NCI-H524 (cell line): ENCODE results near the gene AQP9.

ENCODE experiments used
- DNase-seq, 2 experiments: peaks; one replicate each; lab custom pipeline; 2025; lab: John Stamatoyannopoulos, UW

Gene AQP9

GRCh38 chr15:58138106-58138505, at the start of gene AQP9:
TSS of gene AQP9 (plus strand) at chr15:58138381. CDS start at chr15:58138566, 185 bp downstream.
- DNase-seq = no peak

GRCh38 chr15:58095415-58095814, 42.8 kb upstream of the AQP9 start:
- DNase-seq = no peak

- no peak for DNase-seq
Measured at GRCh38 chr15:58096529-58097084, 41.6 kb upstream of the AQP9 start.

GRCh38 chr15:58103482-58103881, 34.7 kb upstream of the AQP9 start:
- DNase-seq = no peak

- DNase-seq = no peak
Measured at GRCh38 chr15:58108117-58108516, 30.1 kb upstream of the AQP9 start.

- no peak for DNase-seq
Measured at GRCh38 chr15:58109419-58109818, 28.8 kb upstream of the AQP9 start.

- DNase-seq = no peak
Measured at GRCh38 chr15:58110999-58111717, 27.0 kb upstream of the AQP9 start.

- DNase-seq = no peak
Measured at GRCh38 chr15:58111718-58112104, 26.5 kb upstream of the AQP9 start.

GRCh38 chr15:58113358-58113757, 24.8 kb upstream of the AQP9 start:
- DNase-seq = peak; percentile 73 to 74

- DNase-seq = no peak
Measured at GRCh38 chr15:58114388-58114787, 23.8 kb upstream of the AQP9 start.

- DNase-seq = no peak
Measured at GRCh38 chr15:58114812-58115211, 23.4 kb upstream of the AQP9 start.

- DNase-seq = no peak
Measured at GRCh38 chr15:58115692-58116091, 22.5 kb upstream of the AQP9 start.

- DNase-seq = no peak
Measured at GRCh38 chr15:58117619-58118018, 20.6 kb upstream of the AQP9 start.

GRCh38 chr15:58118272-58118671, 19.9 kb upstream of the AQP9 start:
- DNase-seq = no peak

GRCh38 chr15:58119016-58119415, 19.2 kb upstream of the AQP9 start:
- DNase-seq = no peak

GRCh38 chr15:58124585-58124984, 13.6 kb upstream of the AQP9 start:
- no peak for DNase-seq

- DNase-seq = no peak
Measured at GRCh38 chr15:58125333-58125732, 12.8 kb upstream of the AQP9 start.

GRCh38 chr15:58134886-58135285, 3.3 kb upstream of the AQP9 start:
- no peak for DNase-seq

GRCh38 chr15:58135511-58136174, 2.5 kb upstream of the AQP9 start:
- DNase-seq = no peak

- no peak for DNase-seq
Measured at GRCh38 chr15:58136731-58137130, 1.4 kb upstream of the AQP9 start.

GRCh38 chr15:58137686-58138085, 495 bp upstream of the AQP9 start:
- DNase-seq = no peak

- no peak for DNase-seq
Measured at GRCh38 chr15:58139276-58139988, 1.3 kb downstream of the AQP9 start.
